HG03108 (cell line): Measurements from ENCODE around the gene GLCCI1.

Experiments
- ATAC-seq: cut with Tn5 transposase; IDR thresholded peaks from one replicate; pipeline ENCODE4 v1.9.1; 2021; ENCODE audit warnings: moderate library complexity; ENCODE audit not compliant: unreplicated experiment

GLCCI1 gene

DNA sequence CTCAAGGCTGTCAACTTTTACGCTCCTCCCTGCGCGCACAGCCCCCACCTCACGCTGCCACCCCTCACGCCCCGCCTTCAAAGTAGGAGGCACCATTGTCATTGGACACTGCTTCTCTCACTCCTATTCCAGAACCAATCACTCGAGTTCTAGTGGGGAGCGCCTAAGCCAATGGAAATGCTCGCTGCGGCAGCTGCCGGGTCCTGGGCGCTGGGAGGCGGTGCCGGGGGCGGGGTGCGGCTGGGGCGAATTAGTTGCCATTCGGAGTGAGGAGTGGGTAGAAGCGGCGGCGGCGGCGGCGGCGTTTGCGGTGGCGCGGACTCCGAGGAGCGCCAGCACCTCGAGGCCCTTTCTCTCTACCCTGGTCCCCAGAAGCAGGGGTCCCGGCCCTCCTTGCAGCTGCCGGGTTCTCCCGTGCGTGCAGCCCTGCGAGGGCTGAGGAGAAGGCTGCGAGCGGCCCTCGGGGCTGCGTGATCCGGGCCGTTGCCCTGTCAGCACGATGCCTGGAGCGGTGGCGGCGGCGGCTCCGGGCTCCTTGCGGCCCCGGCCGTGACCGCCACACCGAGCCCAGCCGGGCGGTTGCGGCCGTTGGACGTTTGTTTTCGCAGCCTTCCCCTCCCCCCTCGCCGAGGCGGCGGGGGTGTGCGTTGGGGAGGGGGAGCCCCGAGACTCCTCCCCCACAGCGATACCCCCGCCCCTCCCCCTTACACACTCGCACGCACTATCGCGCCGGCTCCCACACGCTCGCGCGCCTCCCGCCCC is at the start of gene GLCCI1:
TSS of gene GLCCI1 (plus strand) at position 253 of the 762 bp plus-strand sequence. CDS start 555 bp downstream, outside the sequence.
- peak; percentile 81 for ATAC-seq

GRCh38 chr7:7919449-7919945 is 49.1 kb upstream of the GLCCI1 start:
- peak; percentile 11 for ATAC-seq

DNA sequence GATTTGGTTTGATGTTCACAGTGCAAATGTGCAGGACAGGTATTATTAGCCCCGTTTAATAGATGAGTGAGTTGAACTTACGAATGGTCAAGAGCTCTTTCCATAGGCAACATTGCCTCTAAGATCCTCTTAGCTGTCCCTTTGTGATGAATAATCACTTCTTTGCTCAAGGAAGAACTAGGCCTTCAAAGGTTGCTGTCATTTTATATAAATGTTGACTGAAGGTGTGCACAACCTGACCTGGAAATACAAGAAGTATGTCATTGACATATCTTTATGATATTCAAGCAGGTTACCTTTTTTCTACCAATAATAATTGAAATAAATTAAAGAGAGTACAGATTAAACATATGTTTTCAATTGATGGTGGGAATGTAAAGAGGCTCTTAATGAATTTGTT is 48.5 kb upstream of the GLCCI1 start:
- ATAC-seq = no peak

DNA sequence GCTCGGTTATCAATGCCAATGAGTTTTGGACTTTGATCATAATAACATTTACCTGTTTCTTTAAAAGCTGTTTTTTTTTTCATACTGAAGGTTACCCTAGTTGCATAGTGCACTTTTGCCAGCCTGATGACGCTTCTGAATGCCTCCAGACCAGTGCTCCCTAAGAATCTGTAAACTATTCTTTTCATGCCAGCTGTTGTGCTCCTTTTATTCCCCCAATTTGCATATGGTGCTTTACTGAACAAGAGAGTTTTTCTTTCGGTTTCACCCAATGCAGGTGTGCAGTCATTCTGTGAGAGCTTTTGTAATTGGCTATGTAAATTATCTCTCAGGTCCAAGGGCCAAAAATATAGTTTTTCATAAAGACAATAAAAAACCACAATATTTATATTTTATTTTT is 48.1 kb upstream of the GLCCI1 start:
- peak; percentile 94 for ATAC-seq

DNA sequence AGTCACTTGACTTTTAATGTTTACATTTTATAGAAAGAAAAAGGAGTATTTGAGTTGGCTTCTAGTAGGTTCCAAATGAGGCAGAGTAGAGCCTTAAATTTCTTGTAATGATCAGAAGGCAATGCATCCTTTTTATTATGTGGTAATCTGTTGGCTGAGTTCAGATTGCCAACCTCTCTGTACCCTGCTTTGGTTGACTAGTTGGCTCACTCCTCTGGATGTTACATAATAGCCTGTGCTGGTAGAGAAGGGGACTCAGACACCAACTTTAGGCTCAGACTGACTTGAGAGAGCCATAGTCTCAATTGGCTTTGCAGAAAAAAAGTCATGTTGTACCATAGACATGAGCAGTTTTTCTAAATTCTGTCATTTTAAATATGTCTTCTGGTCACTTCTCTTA is 46.8 kb upstream of the GLCCI1 start:
- no peak for ATAC-seq

DNA sequence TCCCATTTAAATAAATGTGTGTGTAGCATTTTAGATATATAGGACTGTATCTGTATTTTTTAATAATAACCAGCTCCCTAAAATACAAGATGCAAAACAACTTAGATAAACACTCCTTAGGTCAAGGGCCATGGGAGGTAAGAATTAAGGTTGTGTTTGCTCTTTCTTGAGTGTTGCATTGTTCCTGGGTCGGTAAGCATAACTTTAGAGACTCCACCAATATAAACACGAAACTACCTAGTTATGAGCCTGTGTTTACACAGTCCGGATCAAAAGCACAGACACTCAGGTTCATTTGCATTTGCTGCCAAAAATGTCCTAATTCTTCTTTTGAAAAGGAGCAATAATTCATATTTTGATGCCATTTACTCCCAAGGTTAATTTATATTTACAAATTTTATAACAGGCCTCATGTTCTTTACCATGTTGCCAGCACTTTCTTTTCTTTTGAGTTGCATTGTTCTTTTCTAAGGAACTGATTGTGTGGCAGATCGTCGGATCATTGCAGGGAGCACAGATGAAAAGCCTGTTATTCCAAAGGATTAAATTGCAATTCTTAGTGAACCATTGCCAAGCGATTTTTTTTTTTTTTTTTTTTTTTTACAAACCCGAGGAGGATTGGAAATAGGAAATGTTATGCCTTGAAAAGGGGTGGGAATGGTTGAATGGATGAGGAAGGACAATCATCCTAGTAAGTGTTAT is 45.8 kb upstream of the GLCCI1 start:
- no peak for ATAC-seq

GRCh38 chr7:7923818-7924217 is 44.8 kb upstream of the GLCCI1 start:
- no peak for ATAC-seq

GRCh38 chr7:7924303-7924702 is 44.3 kb upstream of the GLCCI1 start:
- ATAC-seq = no peak

DNA sequence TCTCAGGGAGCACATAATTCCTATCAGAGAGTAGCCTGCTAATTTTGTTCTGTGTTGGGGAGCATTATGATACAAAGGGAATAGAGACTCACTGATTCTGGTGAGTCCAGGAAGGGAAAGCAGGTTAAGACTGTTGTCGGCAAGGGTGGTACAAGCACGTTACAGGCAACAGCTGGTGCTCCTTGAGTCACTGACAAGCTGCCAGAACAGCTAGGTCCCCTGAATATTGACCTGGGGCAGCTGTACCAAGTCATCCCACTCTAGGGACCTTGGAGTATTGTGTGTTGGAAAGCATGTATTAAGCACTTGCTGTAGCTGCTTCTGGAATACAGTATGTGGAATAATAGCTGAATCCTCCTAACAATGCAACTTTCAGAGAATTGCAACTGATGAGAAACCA is 37.0 kb upstream of the GLCCI1 start:
- ATAC-seq = no peak

- ATAC-seq = no peak
Measured at GRCh38 chr7:7932553-7932952, 36.0 kb upstream of the GLCCI1 start.

DNA sequence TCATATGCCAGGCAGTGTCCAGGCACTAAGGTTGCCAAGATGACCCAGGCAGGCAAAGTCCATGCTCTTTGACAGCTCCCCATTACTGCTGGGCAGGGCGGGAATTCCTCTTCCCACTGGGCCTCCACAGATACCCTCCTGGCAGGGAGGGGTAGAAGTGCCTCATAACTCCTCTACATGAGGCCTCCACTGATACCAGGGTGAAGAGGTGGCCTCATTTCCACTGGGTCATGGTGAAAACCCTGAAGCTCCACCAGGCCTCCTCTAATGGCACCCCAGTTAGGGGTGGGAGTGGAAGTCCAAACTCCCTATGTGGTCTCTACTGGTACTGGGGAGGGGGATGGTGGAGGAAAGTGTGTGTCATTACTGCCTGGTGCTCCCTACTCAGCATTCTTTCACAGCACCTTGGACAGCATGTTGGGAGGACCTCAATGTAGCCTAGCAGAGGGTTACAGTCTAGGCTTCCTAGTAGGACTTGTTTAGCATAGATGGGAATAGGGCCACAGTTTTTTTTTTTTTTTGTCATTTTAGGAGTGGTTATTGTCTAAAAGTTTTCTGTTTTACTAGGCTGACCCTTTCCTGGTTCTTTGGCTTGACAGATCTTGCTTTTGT is 34.6 kb upstream of the GLCCI1 start:
- ATAC-seq = no peak

DNA sequence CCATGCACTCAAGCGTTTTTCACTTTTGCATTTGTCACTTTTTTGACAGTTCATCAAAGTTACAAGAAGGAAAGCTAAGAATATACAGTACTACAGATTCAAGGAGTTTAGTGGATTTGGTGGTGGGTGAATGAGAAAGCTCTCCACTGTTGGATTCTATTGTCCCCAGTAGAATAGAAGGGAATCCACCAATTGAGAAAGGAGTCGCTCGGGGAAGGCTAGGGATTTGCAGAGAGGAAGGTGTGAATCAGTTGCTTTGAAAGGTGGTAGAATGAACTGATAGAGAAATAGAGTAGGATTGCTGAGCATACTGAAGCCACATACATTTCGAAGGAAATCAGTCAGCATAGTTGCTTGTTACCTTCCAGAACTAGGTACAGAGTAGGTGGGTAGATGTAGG is 33.7 kb upstream of the GLCCI1 start:
- no peak for ATAC-seq

DNA sequence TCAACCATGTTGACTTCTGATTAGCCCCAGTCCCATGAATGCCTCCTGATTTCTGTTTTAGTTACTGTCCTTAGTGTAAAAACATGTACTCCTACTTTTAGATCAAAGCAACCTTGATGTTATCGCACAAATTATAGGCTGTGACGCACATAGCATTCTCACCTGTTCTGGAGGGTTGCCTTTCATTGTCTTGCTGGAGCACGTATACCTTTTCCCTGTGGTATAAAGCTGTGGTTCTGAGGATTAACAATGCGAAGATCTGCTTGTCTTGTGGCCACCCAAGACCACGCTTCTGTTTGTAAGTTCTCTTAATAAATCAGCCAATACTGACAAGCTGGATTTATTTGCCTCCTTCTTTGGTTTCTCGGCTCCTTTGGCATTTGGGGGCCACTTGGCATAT is 30.1 kb upstream of the GLCCI1 start:
- no peak for ATAC-seq

DNA sequence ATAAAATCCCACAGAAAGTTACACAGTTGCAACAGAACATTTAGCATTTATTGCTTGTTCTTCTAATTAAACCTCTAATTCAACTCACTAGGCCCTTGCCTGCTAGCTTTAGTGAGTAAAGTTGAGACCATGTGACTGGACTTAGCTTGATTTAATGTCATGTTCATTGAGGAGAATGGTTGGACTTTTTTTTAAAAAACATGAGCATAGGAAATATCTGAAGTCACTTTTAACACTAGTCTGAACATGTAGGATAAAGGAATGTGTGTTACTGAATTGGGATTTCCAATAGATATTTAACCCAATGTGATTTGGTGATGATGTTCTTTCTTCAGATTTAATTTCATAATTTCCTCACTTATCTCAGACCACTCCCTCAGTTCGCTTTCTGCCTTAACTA is 24.6 kb upstream of the GLCCI1 start:
- ATAC-seq = no peak

DNA sequence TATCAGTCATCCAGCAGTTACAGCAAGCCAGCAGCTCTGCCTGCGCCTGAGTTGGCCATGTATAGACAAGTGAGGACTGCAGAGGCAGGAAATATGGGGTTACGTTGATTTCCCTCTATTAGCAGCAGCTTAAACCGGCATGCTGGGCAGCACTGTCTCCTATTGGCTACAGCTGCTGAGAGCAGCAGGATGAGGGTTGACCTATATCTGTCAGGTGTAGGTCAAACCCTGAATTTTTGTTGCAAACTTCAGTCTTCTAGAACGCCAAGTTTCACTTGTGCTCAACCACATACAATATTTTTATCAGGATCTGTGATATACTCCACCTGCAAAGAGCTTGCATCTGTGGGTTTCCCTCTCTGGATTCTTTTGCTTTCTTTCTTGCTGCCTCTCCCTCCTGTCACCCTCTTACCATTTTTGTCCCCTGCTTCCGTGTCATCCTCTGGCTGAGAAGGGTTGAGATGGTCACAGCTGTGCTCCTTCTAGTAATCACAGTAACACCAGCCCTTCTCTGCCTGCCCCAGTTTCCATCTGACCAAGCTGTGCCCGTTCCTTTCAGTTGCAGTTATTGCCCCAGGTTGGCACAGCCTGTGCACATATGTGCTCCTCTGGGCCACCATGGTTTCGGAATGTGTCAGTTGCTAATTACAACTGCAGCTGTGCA is 23.8 kb upstream of the GLCCI1 start:
- ATAC-seq = peak; percentile 88

DNA sequence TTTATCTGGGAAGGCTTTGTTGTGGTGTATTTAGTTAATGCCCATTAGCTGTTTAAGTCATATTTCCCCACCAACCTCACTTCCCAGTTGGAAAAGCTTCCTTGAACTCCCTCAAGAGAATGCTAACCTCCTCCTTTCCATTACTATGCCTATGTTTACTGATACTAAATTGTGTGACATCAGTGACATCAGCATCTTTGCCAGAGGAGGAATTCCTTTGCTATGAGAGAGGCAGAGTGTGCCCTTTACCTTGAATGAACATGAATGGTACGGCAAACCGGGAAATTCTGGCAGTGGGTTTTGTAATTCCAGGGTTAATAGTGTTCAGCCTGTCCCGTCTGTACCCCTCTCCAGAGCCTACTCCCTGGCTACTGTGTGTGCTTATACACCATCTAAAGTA is 22.1 kb upstream of the GLCCI1 start:
- no peak for ATAC-seq

DNA sequence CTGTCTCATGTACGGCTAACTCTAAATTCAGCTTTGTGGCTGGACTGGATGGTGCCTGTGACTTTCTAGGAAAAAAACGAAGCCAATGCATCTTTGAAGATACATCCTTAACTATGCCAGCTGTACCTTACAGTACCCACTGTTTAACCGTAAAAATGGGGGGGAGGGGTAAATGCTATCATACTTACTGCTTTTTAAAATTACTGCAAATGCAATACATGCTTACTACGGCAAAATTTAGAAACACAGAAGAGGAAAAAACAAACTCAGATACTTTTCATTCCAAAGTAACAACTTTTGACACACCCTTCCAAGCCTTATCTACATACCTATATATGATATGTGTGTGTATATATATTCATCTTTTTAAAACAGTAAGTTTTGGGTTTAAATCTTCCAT is 20.4 kb upstream of the GLCCI1 start:
- no peak for ATAC-seq

GRCh38 chr7:7953806-7954205 is 14.8 kb upstream of the GLCCI1 start:
- no peak for ATAC-seq

DNA sequence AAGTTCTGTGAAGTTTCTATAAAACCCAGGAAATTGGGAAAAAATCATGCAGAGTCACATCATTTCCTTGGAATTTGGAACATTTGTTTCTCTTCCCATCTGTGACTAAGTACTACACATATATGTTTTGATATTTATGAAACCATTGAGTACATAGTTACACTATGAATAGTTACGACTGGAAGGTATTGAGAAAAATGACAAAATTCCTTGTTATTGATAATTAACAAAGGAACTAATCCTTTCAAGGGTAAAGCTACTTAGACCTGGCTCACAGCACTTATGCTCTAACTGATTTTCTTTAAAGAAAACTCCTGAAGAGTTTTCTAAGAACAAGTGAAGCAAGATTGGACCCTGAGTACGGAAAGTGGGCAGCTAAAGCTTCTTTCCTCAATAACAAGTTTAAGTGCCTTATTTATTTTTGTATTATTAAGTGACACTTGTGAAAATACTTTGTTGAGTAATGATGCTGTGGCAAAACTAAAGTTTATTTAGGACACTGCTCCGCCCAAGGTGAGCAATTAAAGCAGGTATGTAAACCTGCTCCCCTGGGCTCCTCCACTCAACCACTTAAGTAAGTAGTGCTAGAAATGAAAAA is 12.0 kb upstream of the GLCCI1 start:
- ATAC-seq = no peak

- ATAC-seq = no peak
Measured at GRCh38 chr7:7957513-7957912, 11.1 kb upstream of the GLCCI1 start.
